ENCODE measurements around the gene CEBPZOS. TPM values are rescaled to one million over a fixed set of nuclear protein-coding genes. Genes with fewer than 3 reads are reported as not detected.
"Not testable (repeated sequence)": the region's sequence is repeated elsewhere in the genome, so short reads cannot be mapped to it uniquely, and the experiment has no call there.

CEBPZOS gene
- total RNA-seq, 2 donors from 2014 or later: 44.5 to 49.6 TPM

- Mint-ChIP-seq H3K4me3 (no peak overlapping the region), H3K27ac (no peak overlapping the region), H3K4me1 (no peaks in the 10 kb centered on the region), H3K36me3 (ENCODE audit: low read depth) (no peaks in the 10 kb centered on the region), H3K27me3 (peaks cover 4% of the 10 kb centered on the region), H3K9me3 (no peaks in the 10 kb centered on the region)
- ATAC-seq (replicated peaks): no peak
These were observed 16.2 kb upstream of the CEBPZOS start for GRCh38 chr2:37180006-37180639.

GRCh38 chr2:37180640-37181039 is 15.7 kb upstream of the CEBPZOS start:
- Mint-ChIP-seq H3K27me3 (peaks cover 4% of the 10 kb centered on the region), H3K9me3 (no peaks in the 10 kb centered on the region), H3K27ac (no peak overlapping the region), H3K36me3 (ENCODE audit: low read depth) (no peaks in the 10 kb centered on the region), H3K4me1 (no peaks in the 10 kb centered on the region), H3K4me3 (no peak overlapping the region)
- no peak for ATAC-seq (replicated peaks)

- Mint-ChIP-seq H3K9me3 (no peaks in the 10 kb centered on the region), H3K27me3 (peaks cover 11% of the 10 kb centered on the region), H3K27ac (no peak overlapping the region)
These were observed 14.3 kb upstream of the CEBPZOS start for GRCh38 chr2:37181726-37182684.

GRCh38 chr2:37188570-37188969 is 7.7 kb upstream of the CEBPZOS start, which contains the start of gene SULT6B1:
TSS of gene SULT6B1 (minus strand) at chr2:37188670. CDS start at chr2:37188640, 30 bp downstream.
- Mint-ChIP-seq H3K36me3 (ENCODE audit: low read depth) (no peaks in the 10 kb centered on the region), H3K27me3 (peaks cover 11% of the 10 kb centered on the region), H3K27ac (no peak within 1 kb of the TSS)

More at GRCh38 chr2:37181726-37182684, 14.3 kb upstream of the CEBPZOS start:
- ATAC-seq (replicated peaks): no peak
- Mint-ChIP-seq H3K4me1 (no peaks in the 10 kb centered on the region), H3K36me3 (ENCODE audit: low read depth) (no peaks in the 10 kb centered on the region), H3K4me3 (no peak overlapping the region)

GRCh38 chr2:37189452-37190153 is 6.7 kb upstream of the CEBPZOS start:
- Mint-ChIP-seq H3K36me3 (ENCODE audit: low read depth) (no peaks in the 10 kb centered on the region), H3K4me1 (no peaks in the 10 kb centered on the region), H3K4me3 (no peak overlapping the region), H3K27me3 (peaks cover 11% of the 10 kb centered on the region), H3K27ac (no peak overlapping the region), H3K9me3 (no peaks in the 10 kb centered on the region)
- ATAC-seq (replicated peaks): peak; percentile 66

More at GRCh38 chr2:37188570-37188969, 7.7 kb upstream of the CEBPZOS start, which contains the start of gene SULT6B1:
- H3K4me1 Mint-ChIP-seq: no peaks in the 10 kb centered on the region
- ATAC-seq (replicated peaks): no peak
- H3K9me3 Mint-ChIP-seq: no peaks in the 10 kb centered on the region
- H3K4me3 Mint-ChIP-seq: no peak within 1 kb of the TSS

GRCh38 chr2:37190290-37190689 is 6.0 kb upstream of the CEBPZOS start:
- Mint-ChIP-seq H3K4me1 (no peaks in the 10 kb centered on the region), H3K4me3 (no peak overlapping the region), H3K36me3 (ENCODE audit: low read depth) (no peaks in the 10 kb centered on the region), H3K27ac (no peak overlapping the region), H3K9me3 (no peaks in the 10 kb centered on the region), H3K27me3 (peaks cover 11% of the 10 kb centered on the region)
- ATAC-seq (replicated peaks): no peak

- Mint-ChIP-seq H3K9me3 (no peaks in the 10 kb centered on the region), H3K4me1 (peaks cover 2% of the 10 kb centered on the region), H3K27me3 (peaks cover 6% of the 10 kb centered on the region), H3K27ac (no peak overlapping the region), H3K36me3 (ENCODE audit: low read depth) (peaks cover 3% of the 10 kb centered on the region), H3K4me3 (no peak overlapping the region)
- no peak for ATAC-seq (replicated peaks)
These were observed 5.0 kb upstream of the CEBPZOS start for GRCh38 chr2:37191253-37191652.

GRCh38 chr2:37191747-37192146 is 4.5 kb upstream of the CEBPZOS start:
- Mint-ChIP-seq H3K27me3 (peaks cover 4% of the 10 kb centered on the region), H3K4me1 (peaks cover 5% of the 10 kb centered on the region), H3K9me3 (no peaks in the 10 kb centered on the region), H3K27ac (no peak overlapping the region), H3K36me3 (ENCODE audit: low read depth) (peaks cover 8% of the 10 kb centered on the region), H3K4me3 (no peak overlapping the region)
- ATAC-seq (replicated peaks): no peak

GRCh38 chr2:37192551-37192950 is 3.7 kb upstream of the CEBPZOS start:
- peaks cover 5% of the 10 kb centered on the region for H3K4me1 Mint-ChIP-seq
- ATAC-seq (replicated peaks): no peak
- no peak overlapping the region for H3K4me3 Mint-ChIP-seq
- peaks cover 4% of the 10 kb centered on the region for H3K27me3 Mint-ChIP-seq
- H3K36me3 Mint-ChIP-seq (ENCODE audit: low read depth): peaks cover 14% of the 10 kb centered on the region
- H3K9me3 Mint-ChIP-seq: no peaks in the 10 kb centered on the region
- H3K27ac Mint-ChIP-seq: no peak overlapping the region

- Mint-ChIP-seq H3K27ac (peak overlapping the region; percentile 97), H3K36me3 (ENCODE audit: low read depth) (peaks cover 34% of the 10 kb centered on the region), H3K4me3 (peak overlapping the region; percentile 91), H3K4me1 (peaks cover 10% of the 10 kb centered on the region)
- H3K27me3 Mint-ChIP-seq; ATAC-seq (replicated peaks); H3K9me3 Mint-ChIP-seq: not testable (repeated sequence)
These were observed 405 bp upstream of the CEBPZOS start for GRCh38 chr2:37195862-37196319.

- no peak for ATAC-seq (replicated peaks)
- Mint-ChIP-seq H3K9me3 (no peaks in the 10 kb centered on the region), H3K27me3 (no peaks in the 10 kb centered on the region), H3K27ac (no peak overlapping the region), H3K4me1 (peaks cover 13% of the 10 kb centered on the region), H3K36me3 (ENCODE audit: low read depth) (peaks cover 61% of the 10 kb centered on the region), H3K4me3 (no peak overlapping the region)
These were observed 2.4 kb downstream of the CEBPZOS start for GRCh38 chr2:37198681-37199065.

- H3K27me3 Mint-ChIP-seq: no peaks in the 10 kb centered on the region
- peak overlapping the region; percentile 78 for H3K27ac Mint-ChIP-seq
- H3K4me1 Mint-ChIP-seq: peaks cover 20% of the 10 kb centered on the region
- H3K36me3 Mint-ChIP-seq (ENCODE audit: low read depth): peaks cover 85% of the 10 kb centered on the region
- H3K9me3 Mint-ChIP-seq: no peaks in the 10 kb centered on the region
- ATAC-seq (replicated peaks): peak; percentile 17
- H3K4me3 Mint-ChIP-seq: peak overlapping the region; percentile 28
These were observed 4.9 kb downstream of the CEBPZOS start for GRCh38 chr2:37201208-37201607.

- Mint-ChIP-seq H3K9me3 (peaks cover 3% of the 10 kb centered on the region), H3K36me3 (ENCODE audit: low read depth) (peaks cover 85% of the 10 kb centered on the region), H3K4me3 (peak overlapping the region; percentile 28), H3K27ac (peak overlapping the region; percentile 78), H3K4me1 (peaks cover 19% of the 10 kb centered on the region), H3K27me3 (no peaks in the 10 kb centered on the region)
- peak; percentile 71 for ATAC-seq (replicated peaks)
These were observed 5.5 kb downstream of the CEBPZOS start for GRCh38 chr2:37201766-37202165.

GRCh38 chr2:37203708-37204107 is 7.4 kb downstream of the CEBPZOS start:
- H3K36me3 Mint-ChIP-seq (ENCODE audit: low read depth): peaks cover 97% of the 10 kb centered on the region
- no peak overlapping the region for H3K27ac Mint-ChIP-seq
- no peak for ATAC-seq (replicated peaks)
- H3K4me3 Mint-ChIP-seq: no peak overlapping the region
- peaks cover 28% of the 10 kb centered on the region for H3K4me1 Mint-ChIP-seq
- no peaks in the 10 kb centered on the region for H3K27me3 Mint-ChIP-seq
- H3K9me3 Mint-ChIP-seq: peaks cover 8% of the 10 kb centered on the region
